Measurements from ENCODE around the gene TNPO3.
A peak's percentile ranks its signal among the peaks of the same experiment; 100 is the strongest.
"Not testable (repeated sequence)": the region's sequence is repeated elsewhere in the genome, so short reads cannot be mapped to it uniquely, and the experiment has no call there.

TNPO3 gene

GRCh38 chr7:129069021-129069420 lies 14.1 kb upstream of the TNPO3 start:
- DNase-seq (ENCODE audit: low read depth), result no peak

- DNase-seq (ENCODE audit: low read depth), result no peak
Observed at GRCh38 chr7:129067943-129068548, 13.1 kb upstream of the TNPO3 start.

GRCh38 chr7:129067132-129067561 lies 12.2 kb upstream of the TNPO3 start:
- not testable (repeated sequence) for DNase-seq (ENCODE audit: low read depth)

GRCh38 chr7:129066290-129067131 lies 11.6 kb upstream of the TNPO3 start:
- no peak for DNase-seq (ENCODE audit: low read depth)

- DNase-seq (ENCODE audit: low read depth), result no peak
Observed at GRCh38 chr7:129055861-129056464, 1.1 kb upstream of the TNPO3 start.

GRCh38 chr7:129055294-129055816 lies 444 bp upstream of the TNPO3 start:
- DNase-seq (ENCODE audit: low read depth), result peak; percentile 3

- DNase-seq (ENCODE audit: low read depth), result peak; percentile 2
Observed at GRCh38 chr7:129053938-129054437, 923 bp downstream of the TNPO3 start.

- DNase-seq (ENCODE audit: low read depth), result no peak
Observed at GRCh38 chr7:129052441-129052840, 2.5 kb downstream of the TNPO3 start.

- DNase-seq (ENCODE audit: low read depth), result not testable (repeated sequence)
Observed at GRCh38 chr7:129051459-129051858, 3.5 kb downstream of the TNPO3 start.

- DNase-seq (ENCODE audit: low read depth), result no peak
Observed at GRCh38 chr7:129047761-129048160, 7.2 kb downstream of the TNPO3 start.

GRCh38 chr7:129045682-129046081 lies 9.2 kb downstream of the TNPO3 start:
- DNase-seq (ENCODE audit: low read depth), result no peak

GRCh38 chr7:129043012-129043411 lies 11.9 kb downstream of the TNPO3 start:
- no peak for DNase-seq (ENCODE audit: low read depth)

- no peak for DNase-seq (ENCODE audit: low read depth)
Observed at GRCh38 chr7:129041142-129042085, 13.5 kb downstream of the TNPO3 start.

GRCh38 chr7:129038468-129038867 lies 16.4 kb downstream of the TNPO3 start:
- not testable (repeated sequence) for DNase-seq (ENCODE audit: low read depth)

GRCh38 chr7:129037585-129037984 lies 17.3 kb downstream of the TNPO3 start:
- no peak for DNase-seq (ENCODE audit: low read depth)

- no peak for DNase-seq (ENCODE audit: low read depth)
Observed at GRCh38 chr7:129032017-129032416, 22.9 kb downstream of the TNPO3 start.

- no peak for DNase-seq (ENCODE audit: low read depth)
Observed at GRCh38 chr7:129030440-129030839, 24.5 kb downstream of the TNPO3 start.

GRCh38 chr7:129024125-129024524 lies 30.8 kb downstream of the TNPO3 start:
- DNase-seq (ENCODE audit: low read depth), result no peak

- DNase-seq (ENCODE audit: low read depth), result no peak
Observed at GRCh38 chr7:129021656-129022055, 33.3 kb downstream of the TNPO3 start.

GRCh38 chr7:129017933-129018538 lies 36.9 kb downstream of the TNPO3 start:
- no peak for DNase-seq (ENCODE audit: low read depth)

- no peak for DNase-seq (ENCODE audit: low read depth)
Observed at GRCh38 chr7:129017264-129017663, 37.6 kb downstream of the TNPO3 start.
